PC-9 (cell line): ENCODE data around the gene LMBR1.

Experiments used
- EZH2 ChIP-seq: fragments of 200-600 bp; sonication (generic); IDR thresholded peaks from 2 replicates; pipeline ENCODE4 v1.8.0; 2017; ENCODE audit warnings: antibody characterized with exemption, low read depth
- TF ChIP-seq, protein P1 (sequence below): fragments of 200-600 bp; sonication (generic); conservative IDR thresholded peaks from 2 replicates; pipeline ENCODE4 v1.6.1; 2017; ENCODE audit warnings: mixed run types, antibody characterized with exemption, mild to moderate bottlenecking, moderate library complexity

DNA sequence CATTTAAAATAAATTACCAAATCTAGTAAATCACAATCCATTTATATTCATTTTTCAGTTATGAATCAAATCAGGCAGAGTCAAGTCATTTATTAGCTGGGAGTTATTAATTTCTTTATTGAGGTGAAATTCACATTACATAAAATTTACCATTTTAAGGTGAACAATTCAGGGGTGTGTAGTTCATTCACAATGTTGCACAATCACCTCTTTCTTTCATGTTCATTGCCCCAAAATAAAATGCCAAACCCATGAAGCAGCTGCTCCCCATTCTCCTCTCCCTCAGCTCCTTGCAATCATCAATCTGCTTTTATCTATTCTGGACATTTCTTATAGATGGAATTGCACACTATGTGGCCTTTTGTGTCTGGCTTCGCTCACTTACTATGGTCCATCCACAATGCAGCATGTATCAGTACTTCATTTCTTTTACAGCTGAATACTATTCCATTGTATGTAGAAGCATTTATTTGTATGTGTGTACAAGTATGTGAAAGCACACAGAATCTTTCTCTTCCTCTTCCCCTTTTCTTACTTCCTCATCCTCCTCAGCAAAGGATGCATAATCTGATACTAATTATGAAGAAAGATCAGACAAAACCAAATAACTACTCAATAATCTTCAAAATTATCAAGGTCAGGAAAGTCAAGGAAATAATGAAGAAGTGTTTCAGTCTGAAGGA is 60.6 kb downstream of the LMBR1 start:
- TF ChIP-seq, protein P1, sequence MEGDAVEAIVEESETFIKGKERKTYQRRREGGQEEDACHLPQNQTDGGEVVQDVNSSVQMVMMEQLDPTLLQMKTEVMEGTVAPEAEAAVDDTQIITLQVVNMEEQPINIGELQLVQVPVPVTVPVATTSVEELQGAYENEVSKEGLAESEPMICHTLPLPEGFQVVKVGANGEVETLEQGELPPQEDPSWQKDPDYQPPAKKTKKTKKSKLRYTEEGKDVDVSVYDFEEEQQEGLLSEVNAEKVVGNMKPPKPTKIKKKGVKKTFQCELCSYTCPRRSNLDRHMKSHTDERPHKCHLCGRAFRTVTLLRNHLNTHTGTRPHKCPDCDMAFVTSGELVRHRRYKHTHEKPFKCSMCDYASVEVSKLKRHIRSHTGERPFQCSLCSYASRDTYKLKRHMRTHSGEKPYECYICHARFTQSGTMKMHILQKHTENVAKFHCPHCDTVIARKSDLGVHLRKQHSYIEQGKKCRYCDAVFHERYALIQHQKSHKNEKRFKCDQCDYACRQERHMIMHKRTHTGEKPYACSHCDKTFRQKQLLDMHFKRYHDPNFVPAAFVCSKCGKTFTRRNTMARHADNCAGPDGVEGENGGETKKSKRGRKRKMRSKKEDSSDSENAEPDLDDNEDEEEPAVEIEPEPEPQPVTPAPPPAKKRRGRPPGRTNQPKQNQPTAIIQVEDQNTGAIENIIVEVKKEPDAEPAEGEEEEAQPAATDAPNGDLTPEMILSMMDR: no peak
- TF ChIP-seq EZH2: no peak
